ENCODE results near the gene BCO2.

GRCh38 chr11:112159098-112160065, 15.9 kb upstream of the BCO2 start:
- no peak for TF ChIP-seq CTCF (IDR thresholded peaks at IDR 0.05)
- no peak for TF ChIP-seq POLR2A (IDR thresholded peaks at IDR 0.05)

Measured in heart left ventricle (tissue), 13 donors.